PC-3 (cell line): ENCODE measurements around the gene C20orf173.
"Not testable (repeated sequence)": the region's sequence is repeated elsewhere in the genome, so short reads cannot be mapped to it uniquely, and the experiment has no call there.

Source experiments
- CTCF ChIP-seq: fragments of 300-600 bp; sonication (generic); conservative IDR thresholded peaks from 2 replicates; pipeline ENCODE4 v1.5.1; 2017; ENCODE audit warnings: antibody characterized with exemption, low read depth, mild to moderate bottlenecking, low read length
- EZH2 ChIP-seq: fragments of 300-600 bp; sonication (generic); IDR thresholded peaks from one replicate; pipeline ENCODE4 v1.6.1; 2017; ENCODE audit warnings: antibody characterized with exemption, mild to moderate bottlenecking, low read length; ENCODE audit not compliant: unreplicated experiment

GRCh38 chr20:35544941-35545340 is 15.5 kb upstream of the C20orf173 start:
- TF ChIP-seq EZH2, CTCF: not testable (repeated sequence)
